ENCODE measurements around the gene SCLT1.

SCLT1 gene

DNA sequence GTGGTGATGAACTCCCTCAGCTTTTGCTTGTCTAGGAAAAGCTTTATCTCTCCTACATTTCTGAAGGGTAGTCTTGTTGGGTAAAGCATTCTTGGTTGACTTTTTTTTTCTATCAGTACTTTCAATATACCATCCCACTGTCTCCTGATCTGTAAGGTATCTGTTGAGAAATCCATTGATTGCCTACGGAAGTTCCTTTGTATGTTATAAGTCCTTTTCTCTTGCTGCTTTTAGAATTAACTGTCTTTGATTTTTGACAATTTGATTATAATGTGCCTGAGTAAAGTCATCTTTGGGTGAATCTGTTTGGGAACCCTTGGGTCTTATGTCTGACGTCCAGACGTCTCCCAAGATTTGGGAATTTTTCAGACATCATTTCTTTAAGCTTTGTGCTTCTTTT lies 30.8 kb downstream of the SCLT1 start:
- no peak for TF ChIP-seq POLR2AphosphoS5 (IDR thresholded peaks at IDR 0.05; ENCODE audit: low read depth, low read length)
- TF ChIP-seq SIN3A (IDR thresholded peaks at IDR 0.05; ENCODE audit: borderline replicate concordance, insufficient read depth, low read length): no peak
- TF ChIP-seq, protein P1, sequence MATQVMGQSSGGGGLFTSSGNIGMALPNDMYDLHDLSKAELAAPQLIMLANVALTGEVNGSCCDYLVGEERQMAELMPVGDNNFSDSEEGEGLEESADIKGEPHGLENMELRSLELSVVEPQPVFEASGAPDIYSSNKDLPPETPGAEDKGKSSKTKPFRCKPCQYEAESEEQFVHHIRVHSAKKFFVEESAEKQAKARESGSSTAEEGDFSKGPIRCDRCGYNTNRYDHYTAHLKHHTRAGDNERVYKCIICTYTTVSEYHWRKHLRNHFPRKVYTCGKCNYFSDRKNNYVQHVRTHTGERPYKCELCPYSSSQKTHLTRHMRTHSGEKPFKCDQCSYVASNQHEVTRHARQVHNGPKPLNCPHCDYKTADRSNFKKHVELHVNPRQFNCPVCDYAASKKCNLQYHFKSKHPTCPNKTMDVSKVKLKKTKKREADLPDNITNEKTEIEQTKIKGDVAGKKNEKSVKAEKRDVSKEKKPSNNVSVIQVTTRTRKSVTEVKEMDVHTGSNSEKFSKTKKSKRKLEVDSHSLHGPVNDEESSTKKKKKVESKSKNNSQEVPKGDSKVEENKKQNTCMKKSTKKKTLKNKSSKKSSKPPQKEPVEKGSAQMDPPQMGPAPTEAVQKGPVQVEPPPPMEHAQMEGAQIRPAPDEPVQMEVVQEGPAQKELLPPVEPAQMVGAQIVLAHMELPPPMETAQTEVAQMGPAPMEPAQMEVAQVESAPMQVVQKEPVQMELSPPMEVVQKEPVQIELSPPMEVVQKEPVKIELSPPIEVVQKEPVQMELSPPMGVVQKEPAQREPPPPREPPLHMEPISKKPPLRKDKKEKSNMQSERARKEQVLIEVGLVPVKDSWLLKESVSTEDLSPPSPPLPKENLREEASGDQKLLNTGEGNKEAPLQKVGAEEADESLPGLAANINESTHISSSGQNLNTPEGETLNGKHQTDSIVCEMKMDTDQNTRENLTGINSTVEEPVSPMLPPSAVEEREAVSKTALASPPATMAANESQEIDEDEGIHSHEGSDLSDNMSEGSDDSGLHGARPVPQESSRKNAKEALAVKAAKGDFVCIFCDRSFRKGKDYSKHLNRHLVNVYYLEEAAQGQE (IDR thresholded peaks at IDR 0.05; ENCODE audit: insufficient read depth in 1 of 2, low read depth in 2 of 2, low read length in 2 of 2): no peak
- no peak for TF ChIP-seq TAF1 (IDR thresholded peaks at IDR 0.05; ENCODE audit: borderline replicate concordance, insufficient read depth, low read length)
- no peak for TF ChIP-seq FOXP2 (optimal IDR thresholded peaks at IDR 0.05; ENCODE audit: borderline replicate concordance, extremely low read depth, extremely low read length, insufficient read depth)

DNA sequence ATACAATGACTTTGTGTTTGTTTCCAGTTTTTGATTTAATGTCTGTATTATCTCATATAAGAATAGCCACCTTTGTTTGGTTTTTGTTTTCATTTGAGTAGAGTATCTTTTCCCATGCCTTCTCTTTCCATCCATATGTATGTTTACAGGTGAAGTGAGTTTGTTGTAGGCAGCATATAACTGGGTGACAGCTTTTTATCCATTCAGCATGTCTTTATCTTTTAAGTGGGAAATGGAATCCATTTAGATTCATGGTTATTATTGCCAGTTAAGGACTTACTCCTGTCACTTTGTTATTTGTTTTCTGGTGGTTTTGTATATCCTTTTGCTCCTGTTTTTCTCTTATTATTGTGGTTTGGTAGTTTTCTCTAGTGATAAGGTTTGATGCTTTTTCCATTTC lies 34.3 kb downstream of the SCLT1 start:
- TF ChIP-seq FOXP2 (optimal IDR thresholded peaks at IDR 0.05; ENCODE audit: borderline replicate concordance, extremely low read depth, extremely low read length, insufficient read depth) (no peak), SIN3A (IDR thresholded peaks at IDR 0.05; ENCODE audit: borderline replicate concordance, insufficient read depth, low read length) (no peak), TAF1 (IDR thresholded peaks at IDR 0.05; ENCODE audit: borderline replicate concordance, insufficient read depth, low read length) (no peak), POLR2AphosphoS5 (IDR thresholded peaks at IDR 0.05; ENCODE audit: low read depth, low read length) (no peak)
- TF ChIP-seq, protein P1 (IDR thresholded peaks at IDR 0.05; ENCODE audit: insufficient read depth in 1 of 2, low read depth in 2 of 2, low read length in 2 of 2): no peak

DNA sequence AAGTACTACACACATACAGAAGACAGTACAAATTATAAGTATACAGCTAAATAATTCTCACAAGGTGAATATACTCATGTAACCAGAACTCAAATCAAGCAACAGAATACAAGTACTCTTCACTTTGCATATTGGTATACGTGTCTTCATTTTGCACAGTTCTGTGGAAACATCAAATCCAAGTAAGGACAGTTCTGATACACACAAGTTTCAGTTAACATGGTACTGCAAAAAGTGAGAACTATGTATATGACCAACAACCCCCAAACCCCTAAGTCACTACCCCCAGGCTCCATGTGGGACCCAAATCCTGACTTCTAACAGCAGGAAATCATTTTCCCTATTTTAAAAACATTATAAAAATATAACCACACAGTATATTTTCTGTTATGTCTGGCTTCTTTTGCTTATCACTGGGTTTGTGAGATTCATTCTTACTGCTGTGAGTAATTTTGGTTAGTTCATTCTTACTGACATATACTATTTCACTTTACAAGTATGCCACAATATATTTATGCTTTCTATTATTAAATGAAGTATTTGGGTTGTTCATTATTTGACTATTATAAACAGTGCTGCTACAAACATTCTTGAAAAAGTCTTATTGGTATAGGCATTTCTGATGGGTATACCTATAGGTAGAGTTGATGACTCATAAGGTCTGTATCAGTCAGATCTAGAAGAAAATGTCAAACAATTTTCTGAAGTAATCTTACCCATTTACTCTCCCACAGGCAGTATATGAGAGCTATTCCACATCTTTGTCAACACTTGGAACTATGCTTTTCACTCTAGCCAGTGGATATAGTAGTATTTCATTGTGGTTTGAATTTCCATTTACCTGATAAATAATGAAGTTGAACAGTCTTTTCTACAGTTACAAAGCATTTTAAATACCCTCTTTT lies 47.0 kb downstream of the SCLT1 start:
- TF ChIP-seq, protein P1 (IDR thresholded peaks at IDR 0.05; ENCODE audit: insufficient read depth in 1 of 2, low read depth in 2 of 2, low read length in 2 of 2): no peak
- no peak for TF ChIP-seq SIN3A (IDR thresholded peaks at IDR 0.05; ENCODE audit: borderline replicate concordance, insufficient read depth, low read length)
- no peak for TF ChIP-seq POLR2AphosphoS5 (IDR thresholded peaks at IDR 0.05; ENCODE audit: low read depth, low read length)
- TF ChIP-seq FOXP2 (optimal IDR thresholded peaks at IDR 0.05; ENCODE audit: borderline replicate concordance, extremely low read depth, extremely low read length, insufficient read depth): no peak
- no peak for TF ChIP-seq TAF1 (IDR thresholded peaks at IDR 0.05; ENCODE audit: borderline replicate concordance, insufficient read depth, low read length)

DNA sequence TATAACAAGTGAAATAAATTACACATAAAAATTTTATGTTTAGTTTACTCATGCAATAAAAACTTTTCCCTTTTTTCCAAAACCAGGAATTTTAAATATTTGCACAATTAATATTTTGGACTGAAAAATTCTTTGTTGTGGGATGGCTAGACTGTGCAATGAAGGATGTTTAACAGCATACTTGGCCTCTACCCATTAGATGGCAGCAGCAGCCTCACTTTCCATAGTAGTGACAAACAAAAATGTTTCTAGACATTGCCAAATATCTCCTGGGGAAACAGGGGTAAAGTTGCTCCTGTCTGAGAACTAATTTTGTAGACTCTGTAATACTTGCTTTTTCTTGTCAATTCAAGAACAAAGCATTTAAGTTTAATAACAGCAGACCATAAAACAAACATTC lies 49.8 kb downstream of the SCLT1 start:
- TF ChIP-seq SIN3A (IDR thresholded peaks at IDR 0.05; ENCODE audit: borderline replicate concordance, insufficient read depth, low read length) (no peak), TAF1 (IDR thresholded peaks at IDR 0.05; ENCODE audit: borderline replicate concordance, insufficient read depth, low read length) (no peak), FOXP2 (optimal IDR thresholded peaks at IDR 0.05; ENCODE audit: borderline replicate concordance, extremely low read depth, extremely low read length, insufficient read depth) (no peak), POLR2AphosphoS5 (IDR thresholded peaks at IDR 0.05; ENCODE audit: low read depth, low read length) (no peak)
- TF ChIP-seq, protein P1 (IDR thresholded peaks at IDR 0.05; ENCODE audit: insufficient read depth in 1 of 2, low read depth in 2 of 2, low read length in 2 of 2): no peak
